ENCODE results near the gene KREMEN2.

The KREMEN2 gene

GRCh38 chr16:2980227-2981176 lies 16.4 kb downstream of the KREMEN2 start, which contains the start of gene PKMYT1:
Gene PKMYT1 (minus strand): TSS chr16:2980446. CDS start chr16:2979657, 789 bp downstream.
- DNase-seq: peak; percentile 84 to 85

GRCh38 chr16:2981177-2981898 lies 17.3 kb downstream of the KREMEN2 start:
- no peak for DNase-seq

GRCh38 chr16:2981899-2982250 lies 17.8 kb downstream of the KREMEN2 start:
- no peak for DNase-seq

- no peak for DNase-seq
Observed at GRCh38 chr16:2982402-2982801, 18.3 kb downstream of the KREMEN2 start.

- peak; percentile 47 to 50 for DNase-seq
Observed at GRCh38 chr16:2983706-2984136, 19.6 kb downstream of the KREMEN2 start.

GRCh38 chr16:2985462-2985861 lies 21.4 kb downstream of the KREMEN2 start:
- DNase-seq: no peak

GRCh38 chr16:2985893-2986355 lies 21.8 kb downstream of the KREMEN2 start:
- DNase-seq: no peak

GRCh38 chr16:2986623-2987188 lies 22.6 kb downstream of the KREMEN2 start:
- DNase-seq: no peak

- no peak for DNase-seq
Observed at GRCh38 chr16:2987286-2987685, 23.2 kb downstream of the KREMEN2 start.

- no peak for DNase-seq
Observed at GRCh38 chr16:2987833-2988232, 23.8 kb downstream of the KREMEN2 start.

- DNase-seq: no peak
Observed at GRCh38 chr16:2988590-2989099, 24.6 kb downstream of the KREMEN2 start.

GRCh38 chr16:2990891-2991290 lies 26.8 kb downstream of the KREMEN2 start:
- no peak for DNase-seq

- DNase-seq: no peak
Observed at GRCh38 chr16:2991566-2992261, 27.6 kb downstream of the KREMEN2 start.

- no peak for DNase-seq
Observed at GRCh38 chr16:2992383-2993081, 28.5 kb downstream of the KREMEN2 start.

GRCh38 chr16:2996298-2996697 lies 32.2 kb downstream of the KREMEN2 start:
- DNase-seq: no peak

GRCh38 chr16:2999929-3000328 lies 35.9 kb downstream of the KREMEN2 start:
- no peak for DNase-seq

GRCh38 chr16:3000540-3000939 lies 36.5 kb downstream of the KREMEN2 start:
- DNase-seq: no peak

GRCh38 chr16:3001316-3001715 lies 37.2 kb downstream of the KREMEN2 start:
- DNase-seq: no peak

- peak; percentile 96 to 97 for DNase-seq
Observed at GRCh38 chr16:3003582-3004270, 39.7 kb downstream of the KREMEN2 start.

GRCh38 chr16:3004319-3004718 lies 40.2 kb downstream of the KREMEN2 start:
- no peak for DNase-seq

- DNase-seq: peak; percentile 25 to 40
Observed at GRCh38 chr16:3004781-3005284, 40.8 kb downstream of the KREMEN2 start.
